ENCODE data around the gene CYB5R4.

DNA sequence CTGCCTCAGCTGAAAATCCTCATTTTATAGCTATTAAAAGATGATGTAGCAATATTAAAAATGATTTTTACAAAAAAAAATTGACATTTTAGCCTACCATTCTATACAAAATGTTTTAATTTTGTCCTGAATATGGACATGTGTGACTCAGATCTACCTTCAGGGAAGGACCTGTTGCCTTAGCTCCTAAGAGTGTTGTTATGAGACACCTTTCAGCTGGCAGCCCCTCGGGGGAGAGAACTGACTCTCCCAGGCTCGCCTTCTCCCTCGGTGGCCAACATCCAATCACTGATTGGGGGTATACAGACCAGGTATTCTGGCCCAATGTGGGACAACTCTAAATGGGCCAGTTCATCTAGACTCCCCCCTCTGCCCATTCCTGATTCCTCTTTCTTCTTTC, 141.6 kb downstream of the CYB5R4 start:
- TF ChIP-seq CTCF (IDR thresholded peaks at IDR 0.05; ENCODE audit: low read depth, low read length) (no peak), POLR2A (IDR thresholded peaks at IDR 0.05; ENCODE audit: extremely low read depth, insufficient read length) (no peak)
- TF ChIP-seq, protein P1, sequence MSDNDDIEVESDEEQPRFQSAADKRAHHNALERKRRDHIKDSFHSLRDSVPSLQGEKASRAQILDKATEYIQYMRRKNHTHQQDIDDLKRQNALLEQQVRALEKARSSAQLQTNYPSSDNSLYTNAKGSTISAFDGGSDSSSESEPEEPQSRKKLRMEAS (IDR thresholded peaks at IDR 0.05; ENCODE audit: low read depth, low read length), result no peak

Data from NB4 (cell line).